Left renal cortex interstitium (tissue), 4 donors: ENCODE results near the gene NFE2. TPM values are rescaled to one million over a fixed set of nuclear protein-coding genes. Genes with fewer than 3 reads are reported as not detected.

ENCODE experiments used
- DNase-seq, 4 donors: peaks; one replicate each; pipeline ENCODE4 v3.0.0-alpha.2; 2013; ENCODE audit warnings: low read depth in 4 of 4, low spot score in 2 of 4, missing footprints in 1 of 4
- polyA plus RNA-seq, 4 donors: library from polyadenylated mRNA; unstranded; fragments of 120-200 nt; gene quantifications; one replicate each; pipeline ENCODE4 v1.2.1, GENCODE V29; 2013; ENCODE audit not compliant: insufficient read length in 4 of 4

Gene NFE2
- polyA plus RNA-seq, 4 donors, result 2.2 to 4.5 (median 2.7) TPM

- no peak for DNase-seq
These were observed 42.6 kb downstream of the NFE2 start for GRCh38 chr12:54258201-54258681.

GRCh38 chr12:54257332-54257731, 43.5 kb downstream of the NFE2 start:
- no peak for DNase-seq

GRCh38 chr12:54253240-54253639, 47.6 kb downstream of the NFE2 start:
- no peak for DNase-seq

- no peak for DNase-seq
These were observed 49.0 kb downstream of the NFE2 start for GRCh38 chr12:54251667-54252284.

- no peak for DNase-seq
These were observed 51.3 kb downstream of the NFE2 start for GRCh38 chr12:54249489-54249888.

GRCh38 chr12:54246011-54246641, 54.7 kb downstream of the NFE2 start:
- no peak for DNase-seq

Other genes with a start within 250 kb of the NFE2 start
- 10 to 100 TPM; 36.1 to 74.3 (median 62.0) TPM for gene HOXC4, start 247.2 kb downstream of the NFE2 start, polyA plus RNA-seq
- gene SMUG1, start 112.0 kb downstream of the NFE2 start, polyA plus RNA-seq, result 10 to 100 TPM; 30.8 to 43.3 (median 37.1) TPM
- gene CBX5, start 20.9 kb downstream of the NFE2 start, polyA plus RNA-seq, result 100 to 1,000 TPM; 106 to 135 (median 121) TPM
- gene HNRNPA1, start 20.3 kb downstream of the NFE2 start, polyA plus RNA-seq, result 1,000 to 10,000 TPM; 3,115 to 3,766 (median 3,436) TPM
- gene COPZ1, start 24.1 kb upstream of the NFE2 start, polyA plus RNA-seq, result 100 to 1,000 TPM; 184 to 242 (median 222) TPM
- gene GPR84, start 63.5 kb upstream of the NFE2 start, polyA plus RNA-seq, result under 1 TPM in 3 of 4 donors, not detected in 1; 0.18 to 0.24 (median 0.24) TPM
- 10 to 100 TPM in 3 of 4 donors, 1 to 10 TPM in 1; 8.6 to 16.2 (median 13.3) TPM for gene ZNF385A, start 83.7 kb upstream of the NFE2 start, polyA plus RNA-seq
- 10 to 100 TPM; 39.9 to 44.2 (median 43.7) TPM for gene ITGA5, start 118.3 kb upstream of the NFE2 start, polyA plus RNA-seq
- under 1 TPM in 1 of 4 donors, not detected in 3; 0.22 TPM for gene GTSF1, start 172.6 kb upstream of the NFE2 start, polyA plus RNA-seq
- 1 to 10 TPM; 2.9 to 3.7 (median 3.4) TPM for gene NCKAP1L, start 196.7 kb upstream of the NFE2 start, polyA plus RNA-seq
- 10 to 100 TPM in 2 of 4 donors, 1 to 10 TPM in 2; 7.8 to 11.3 (median 10.4) TPM for gene PDE1B, start 248.6 kb upstream of the NFE2 start, polyA plus RNA-seq